IPS-18a (cell line): ENCODE data around the gene NDUFB8.

Experiments used
- H3K27ac ChIP-seq: one replicate; pipeline ENCODE4 v1.5.1; 2013; ENCODE audit warnings: low read length
- H3K27me3 ChIP-seq: one replicate; pipeline ENCODE4 v1.6.1; 2013; ENCODE audit warnings: mild to moderate bottlenecking, low read length; ENCODE audit not compliant: control insufficient read depth, insufficient read depth
- H3K36me3 ChIP-seq: one replicate; pipeline ENCODE4 v1.6.1; 2013; ENCODE audit warnings: low read depth, low read length; ENCODE audit not compliant: control insufficient read depth
- H3K4me1 ChIP-seq: one replicate; pipeline ENCODE4 v1.6.1; 2013; ENCODE audit warnings: low read depth, low read length; ENCODE audit not compliant: control insufficient read depth
- H3K4me3 ChIP-seq: one replicate; pipeline ENCODE4 v1.5.1; 2013; ENCODE audit warnings: low read length
- H3K9ac ChIP-seq: one replicate; pipeline ENCODE4 v1.6.1; 2013; ENCODE audit warnings: mild to moderate bottlenecking, low read length, moderate library complexity
- H3K9me3 ChIP-seq: one replicate; pipeline ENCODE4 v1.6.1; 2013; ENCODE audit warnings: low read depth, low read length; ENCODE audit not compliant: control insufficient read depth

The NDUFB8 gene

DNA sequence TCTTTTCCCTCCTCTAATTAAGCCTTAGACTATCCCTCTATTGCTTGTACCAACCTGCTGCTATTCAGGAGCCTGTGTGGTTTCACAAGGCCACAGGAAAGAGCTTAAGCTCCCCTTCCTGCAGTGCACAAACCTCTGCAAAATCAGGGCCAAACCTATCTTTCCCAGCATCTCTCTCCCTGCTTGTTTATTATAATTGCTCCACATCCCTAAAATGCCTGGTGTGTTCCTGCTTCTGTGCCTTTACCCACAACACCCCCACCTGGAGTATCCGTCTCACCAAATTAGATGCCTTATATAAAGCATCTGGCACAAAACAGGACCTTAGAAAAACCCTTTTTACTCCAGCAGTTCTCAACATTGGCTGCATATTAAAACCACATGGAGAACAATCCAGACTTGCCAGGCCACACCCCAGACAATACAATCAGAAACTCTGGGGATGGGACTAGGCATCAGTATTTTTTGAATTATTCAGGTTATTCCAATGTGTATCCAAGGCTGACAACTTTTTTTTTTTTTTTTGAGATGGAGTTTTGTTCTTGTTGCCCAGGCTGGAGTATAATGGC lies 26.7 kb downstream of the NDUFB8 start:
- Histone ChIP-seq H3K9me3 (no peaks in the 10 kb centered on the region), H3K27ac (no peak overlapping the region), H3K4me3 (no peak overlapping the region), H3K9ac (no peak overlapping the region), H3K36me3 (no peaks in the 10 kb centered on the region), H3K4me1 (no peaks in the 10 kb centered on the region), H3K27me3 (peaks cover 8% of the 10 kb centered on the region)

DNA sequence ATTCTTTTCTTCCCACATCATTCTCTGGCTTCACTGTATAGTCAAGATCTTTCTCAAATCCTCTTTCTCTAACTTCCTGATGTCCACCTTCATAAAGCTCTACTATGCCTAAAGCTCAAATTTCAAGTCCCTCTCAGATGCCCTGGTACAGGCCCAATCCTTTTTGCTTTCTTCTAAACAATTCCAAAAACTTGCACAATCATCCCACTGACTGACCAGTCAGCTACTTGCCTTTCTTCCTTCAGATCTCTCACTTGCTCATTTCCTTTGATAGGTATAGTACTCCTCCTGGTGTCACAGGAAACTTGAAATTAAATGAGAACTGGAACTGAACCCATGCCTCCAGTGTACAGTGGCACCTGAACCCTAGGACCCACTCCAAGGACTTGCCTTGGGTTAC lies 28.2 kb downstream of the NDUFB8 start:
- H3K36me3 ChIP-seq, result no peaks in the 10 kb centered on the region
- no peaks in the 10 kb centered on the region for H3K9me3 ChIP-seq
- peaks cover 9% of the 10 kb centered on the region for H3K27me3 ChIP-seq

DNA sequence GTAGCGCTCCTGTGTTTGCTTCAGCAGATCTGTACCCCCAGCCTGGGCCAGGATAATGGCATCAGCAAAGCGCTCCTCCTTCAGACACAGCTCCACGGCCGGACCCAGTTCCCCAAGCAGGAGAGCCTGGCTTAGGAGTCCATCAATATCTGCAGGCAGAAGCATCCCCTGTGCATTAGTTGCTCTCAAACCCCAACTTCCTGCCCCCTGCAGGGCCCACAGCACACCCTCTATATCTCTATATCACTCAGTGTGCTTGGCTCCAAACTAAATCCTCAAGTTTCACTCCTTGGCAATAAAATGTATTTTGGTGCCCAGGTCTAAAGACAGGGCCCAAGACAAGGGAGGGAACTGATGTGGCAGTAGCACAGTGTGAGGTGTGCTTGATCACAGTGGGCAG lies 31.6 kb downstream of the NDUFB8 start:
- Histone ChIP-seq H3K27me3 (peaks cover 38% of the 10 kb centered on the region), H3K9ac (no peak overlapping the region), H3K4me3 (no peak overlapping the region), H3K27ac (no peak overlapping the region), H3K4me1 (no peaks in the 10 kb centered on the region), H3K9me3 (no peaks in the 10 kb centered on the region), H3K36me3 (no peaks in the 10 kb centered on the region)

More for the DNA sequence above, 28.2 kb downstream of the NDUFB8 start:
- Histone ChIP-seq H3K27ac (no peak overlapping the region), H3K4me3 (no peak overlapping the region), H3K4me1 (no peaks in the 10 kb centered on the region), H3K9ac (no peak overlapping the region)

DNA sequence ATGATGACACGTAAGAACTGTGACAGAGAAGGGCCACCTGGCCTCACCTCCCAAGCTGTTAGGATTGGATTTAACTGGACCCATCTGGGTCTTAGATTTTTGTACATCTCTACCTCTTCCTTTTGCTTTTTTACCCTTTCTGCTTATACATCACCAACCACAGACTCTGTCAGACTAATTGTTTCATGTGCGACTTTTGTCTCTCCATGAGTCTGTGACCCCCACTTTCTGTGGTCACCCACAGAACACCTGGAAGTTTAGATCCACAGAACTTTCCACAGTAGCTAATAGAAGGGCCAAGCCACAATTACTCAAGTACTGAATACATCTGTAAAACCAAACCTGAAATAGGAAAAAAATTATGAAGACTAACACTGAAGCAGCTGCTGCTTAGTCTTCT lies 33.1 kb downstream of the NDUFB8 start:
- H3K9me3 ChIP-seq, result no peaks in the 10 kb centered on the region
- H3K4me3 ChIP-seq, result no peak overlapping the region
- H3K36me3 ChIP-seq, result no peaks in the 10 kb centered on the region
- H3K4me1 ChIP-seq, result no peaks in the 10 kb centered on the region
- no peak overlapping the region for H3K27ac ChIP-seq
- peaks cover 50% of the 10 kb centered on the region for H3K27me3 ChIP-seq
- no peak overlapping the region for H3K9ac ChIP-seq

DNA sequence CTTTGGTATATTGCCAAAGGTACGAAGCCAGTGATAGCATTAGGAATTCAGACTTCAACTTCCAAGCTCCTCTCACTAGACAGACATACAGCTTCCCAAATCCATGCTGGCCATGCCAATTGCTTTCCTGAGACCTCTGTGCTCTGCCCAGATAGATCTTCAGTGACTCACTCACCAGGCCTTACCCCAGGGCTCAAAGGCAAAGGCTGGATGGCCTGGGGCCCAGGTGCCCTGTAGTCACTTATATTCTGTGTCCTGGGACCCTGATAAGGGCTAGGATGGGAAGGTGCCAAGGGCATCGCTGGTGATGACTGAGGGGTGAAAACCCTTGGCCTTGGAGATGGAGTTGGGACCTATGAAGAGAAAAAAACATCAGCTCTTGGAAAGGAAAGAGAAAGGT lies 39.1 kb downstream of the NDUFB8 start:
- Histone ChIP-seq H3K4me1 (peaks cover 13% of the 10 kb centered on the region), H3K36me3 (no peaks in the 10 kb centered on the region), H3K4me3 (no peak overlapping the region), H3K27ac (no peak overlapping the region), H3K9me3 (no peaks in the 10 kb centered on the region), H3K9ac (no peak overlapping the region), H3K27me3 (peaks cover 91% of the 10 kb centered on the region)

DNA sequence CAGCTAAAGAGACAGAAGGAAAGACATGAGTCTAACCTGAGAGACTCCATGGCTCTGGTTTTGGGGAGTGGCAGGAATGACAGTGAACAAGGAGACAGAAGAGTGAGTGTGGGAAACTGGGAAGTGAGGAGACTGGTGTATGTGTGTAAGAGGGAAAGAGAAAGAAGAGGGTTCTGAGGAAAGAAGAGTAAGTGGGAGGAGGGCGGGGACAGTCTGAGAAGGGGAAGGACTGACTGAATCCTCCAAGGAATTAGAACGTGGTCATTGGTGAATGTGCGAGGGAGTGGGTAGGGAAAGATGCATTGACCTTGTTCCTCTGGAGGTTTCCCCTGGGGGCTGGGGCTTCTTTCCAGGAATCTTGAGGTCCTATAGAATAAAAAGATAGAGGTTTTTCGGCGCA lies 40.3 kb downstream of the NDUFB8 start:
- H3K9me3 ChIP-seq, result no peaks in the 10 kb centered on the region
- H3K9ac ChIP-seq, result no peak overlapping the region
- H3K4me1 ChIP-seq, result peaks cover 25% of the 10 kb centered on the region
- H3K4me3 ChIP-seq, result no peak overlapping the region
- H3K36me3 ChIP-seq, result no peaks in the 10 kb centered on the region
- peaks cover 96% of the 10 kb centered on the region for H3K27me3 ChIP-seq
- no peak overlapping the region for H3K27ac ChIP-seq

DNA sequence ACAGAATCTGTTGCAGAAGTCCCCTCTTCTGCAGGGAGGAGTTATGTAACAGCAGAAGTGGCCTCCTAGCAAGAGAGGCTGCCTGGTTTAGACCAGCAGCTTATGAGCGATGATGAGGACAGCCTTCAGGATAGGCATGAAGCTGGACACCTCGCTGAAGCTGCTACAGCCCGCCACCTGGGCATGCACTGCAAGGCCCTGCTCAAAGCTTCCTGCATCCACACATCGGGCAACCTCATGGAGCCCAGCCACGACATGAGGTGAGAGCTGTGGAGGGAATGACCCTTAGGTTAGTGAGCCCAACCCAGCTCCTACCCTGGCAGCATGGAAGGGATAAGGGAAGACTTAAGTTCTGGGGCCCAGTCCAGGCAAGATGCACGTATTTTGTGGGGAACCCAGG lies 42.1 kb downstream of the NDUFB8 start:
- peaks cover 99% of the 10 kb centered on the region for H3K27me3 ChIP-seq
- no peaks in the 10 kb centered on the region for H3K9me3 ChIP-seq
- no peak overlapping the region for H3K4me3 ChIP-seq
- no peaks in the 10 kb centered on the region for H3K36me3 ChIP-seq
- H3K9ac ChIP-seq, result no peak overlapping the region
- no peak overlapping the region for H3K27ac ChIP-seq
- peaks cover 32% of the 10 kb centered on the region for H3K4me1 ChIP-seq

DNA sequence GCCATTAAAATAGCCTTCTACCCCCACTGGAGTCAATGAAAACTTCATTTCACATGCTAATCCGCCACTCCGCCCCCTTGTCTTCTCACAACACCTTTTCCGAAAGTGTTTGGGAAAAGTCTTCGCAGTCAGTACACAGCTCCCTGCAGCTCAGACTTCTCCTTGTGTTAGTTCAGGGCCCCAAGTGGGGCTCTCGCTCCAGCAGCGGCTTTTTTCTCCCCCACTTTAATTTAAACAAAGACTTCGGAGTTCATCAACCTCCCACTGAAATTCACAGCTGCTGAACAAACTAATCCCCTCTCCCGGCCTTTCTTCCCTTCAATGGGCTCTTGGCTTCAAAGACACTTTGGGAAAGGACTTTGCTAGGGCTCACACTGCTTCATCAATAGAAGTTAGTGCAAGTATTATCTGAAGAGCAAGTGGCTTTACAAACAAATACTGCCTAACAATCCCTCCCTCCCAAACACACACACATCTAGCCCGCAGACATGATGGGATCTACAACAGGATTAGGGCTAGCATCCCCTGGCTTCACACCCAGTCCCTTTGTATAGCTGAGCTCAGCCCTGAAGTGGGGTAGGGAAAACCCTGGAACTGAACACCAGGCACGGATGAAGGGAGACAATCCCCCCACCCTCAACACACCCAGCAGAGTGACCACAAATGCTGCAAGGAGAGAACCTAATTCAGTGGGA lies 43.7 kb downstream of the NDUFB8 start:
- H3K9ac ChIP-seq, result no peak overlapping the region

DNA sequence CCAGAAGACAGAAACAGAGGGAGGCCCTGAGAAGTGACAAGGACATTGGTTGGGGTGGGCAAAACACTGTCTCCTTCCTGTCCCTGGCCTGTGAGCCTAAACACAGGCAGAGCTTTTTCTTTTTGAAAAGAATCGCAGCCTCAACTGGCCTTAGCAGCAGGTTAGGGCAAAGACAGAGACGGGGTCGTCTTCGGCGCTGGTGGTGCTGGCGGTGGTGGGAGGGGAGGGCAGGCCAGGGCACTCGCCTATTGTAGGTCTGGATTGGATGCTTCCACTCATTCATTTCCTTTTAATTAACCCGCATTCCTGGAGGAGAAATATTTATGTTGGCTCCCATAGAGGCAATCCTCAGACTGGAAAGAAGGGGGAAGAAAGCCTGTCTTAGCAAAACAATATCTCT lies 44.3 kb downstream of the NDUFB8 start:
- Histone ChIP-seq H3K4me3 (peak overlapping the region; percentile 39), H3K9ac (peak overlapping the region; percentile 2), H3K27ac (no peak overlapping the region), H3K27me3 (peaks cover 99% of the 10 kb centered on the region), H3K4me1 (peaks cover 32% of the 10 kb centered on the region), H3K36me3 (no peaks in the 10 kb centered on the region), H3K9me3 (no peaks in the 10 kb centered on the region)

More for the DNA sequence above, 43.7 kb downstream of the NDUFB8 start:
- Histone ChIP-seq H3K27me3 (peaks cover 99% of the 10 kb centered on the region), H3K36me3 (no peaks in the 10 kb centered on the region), H3K4me1 (peaks cover 32% of the 10 kb centered on the region), H3K9me3 (no peaks in the 10 kb centered on the region), H3K4me3 (peak overlapping the region; percentile 39), H3K27ac (no peak overlapping the region)

DNA sequence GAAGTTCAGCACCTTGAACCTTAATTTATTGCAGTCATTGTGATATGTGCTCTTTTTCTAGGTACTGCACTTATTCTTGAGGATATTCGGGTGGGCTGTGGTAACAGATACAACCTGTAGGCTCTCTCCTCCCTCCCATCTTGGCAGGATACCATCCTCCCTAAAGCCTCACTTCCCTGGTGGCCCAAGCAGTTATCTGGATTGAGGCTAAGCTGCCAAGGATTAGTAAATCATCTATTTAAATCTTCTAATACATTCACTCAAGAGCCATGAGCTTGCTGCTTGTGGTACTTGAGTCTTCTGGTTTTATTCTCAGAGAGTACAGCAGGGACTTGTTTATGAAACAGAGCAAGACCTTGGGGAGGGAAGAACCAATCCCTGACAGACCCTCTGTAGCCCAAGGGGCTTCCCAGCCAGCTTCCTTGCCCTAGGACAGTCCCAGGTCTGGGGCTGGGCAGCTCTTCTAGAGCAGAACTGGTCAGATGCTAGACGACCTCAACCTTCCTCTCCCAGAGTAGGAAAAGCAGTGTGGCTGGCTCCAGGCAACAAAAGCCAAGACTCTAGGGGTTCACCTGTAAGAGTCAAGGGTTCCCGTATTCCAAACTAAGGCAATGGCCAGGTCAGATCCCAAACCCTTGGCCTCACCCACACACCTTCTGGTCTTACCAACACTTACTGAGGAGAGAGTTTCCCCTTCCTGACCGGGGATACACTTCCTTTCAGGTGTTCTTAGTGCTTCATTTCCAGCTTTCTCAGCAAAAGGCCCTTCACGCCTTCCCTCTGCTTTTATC lies 45.6 kb downstream of the NDUFB8 start:
- Histone ChIP-seq H3K4me1 (peaks cover 32% of the 10 kb centered on the region), H3K27ac (no peak overlapping the region), H3K36me3 (no peaks in the 10 kb centered on the region), H3K4me3 (no peak overlapping the region), H3K9ac (no peak overlapping the region), H3K9me3 (no peaks in the 10 kb centered on the region), H3K27me3 (peaks cover 99% of the 10 kb centered on the region)

DNA sequence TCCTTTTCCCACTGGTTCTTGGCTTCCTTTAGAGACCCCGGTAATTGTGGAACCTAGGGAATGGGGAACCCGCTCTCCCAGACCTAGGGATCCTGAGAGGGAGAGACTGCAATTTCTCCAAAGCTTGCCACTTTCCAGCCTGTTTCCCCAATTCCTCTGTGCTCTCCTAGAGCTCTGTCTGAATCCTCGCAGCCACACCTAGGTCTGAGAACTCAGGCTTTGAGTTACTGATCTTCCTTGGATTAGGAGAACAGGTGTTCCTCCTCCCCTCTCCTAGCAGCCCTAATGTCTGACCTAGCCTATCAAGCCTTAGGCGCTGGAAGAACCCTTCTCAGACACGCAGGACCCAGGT lies 46.9 kb downstream of the NDUFB8 start:
- Histone ChIP-seq H3K36me3 (no peaks in the 10 kb centered on the region), H3K9ac (no peak overlapping the region), H3K4me3 (no peak overlapping the region), H3K27ac (no peak overlapping the region), H3K9me3 (no peaks in the 10 kb centered on the region), H3K27me3 (peaks cover 99% of the 10 kb centered on the region), H3K4me1 (peaks cover 32% of the 10 kb centered on the region)
